GM19351 (cell line): Measurements from ENCODE around the gene ALDH6A1.

Experiments used
- ATAC-seq: cut with Tn5 transposase; IDR thresholded peaks from one replicate; pipeline ENCODE4 v1.9.1; 2021; ENCODE audit warnings: mild to moderate bottlenecking, moderate library complexity; ENCODE audit not compliant: unreplicated experiment

ALDH6A1 gene

DNA sequence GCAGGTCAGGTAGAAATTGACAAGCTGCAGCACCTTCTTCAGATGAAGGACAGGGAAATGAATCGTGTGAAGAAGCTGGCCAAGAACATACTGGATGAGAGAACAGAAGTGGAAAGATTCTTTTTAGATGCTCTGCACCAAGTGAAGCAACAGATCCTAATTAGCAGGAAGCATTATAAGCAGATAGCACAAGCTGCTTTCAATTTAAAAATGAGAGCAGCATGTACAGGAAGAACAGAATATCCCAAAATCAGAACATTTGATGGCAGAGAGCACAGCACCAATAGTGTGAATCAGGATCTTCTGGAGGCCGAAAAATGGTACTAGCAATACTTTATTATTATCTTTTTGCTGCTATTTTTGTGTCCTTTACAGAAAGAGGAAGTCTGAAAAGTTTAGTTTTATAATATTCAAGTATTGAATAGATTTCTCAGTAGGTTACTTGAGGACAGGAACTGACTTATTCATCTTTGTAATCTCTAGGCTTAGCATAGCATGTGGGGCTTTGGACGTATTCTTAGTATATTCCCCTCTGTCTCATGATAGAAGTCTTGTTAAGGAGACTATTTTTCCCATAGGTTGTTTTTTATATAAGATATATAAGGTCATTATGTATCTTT, 34.3 kb downstream of the ALDH6A1 start:
- ATAC-seq = no peak

- no peak for ATAC-seq
Observed at GRCh38 chr14:74048281-74048680, 36.0 kb downstream of the ALDH6A1 start.

DNA sequence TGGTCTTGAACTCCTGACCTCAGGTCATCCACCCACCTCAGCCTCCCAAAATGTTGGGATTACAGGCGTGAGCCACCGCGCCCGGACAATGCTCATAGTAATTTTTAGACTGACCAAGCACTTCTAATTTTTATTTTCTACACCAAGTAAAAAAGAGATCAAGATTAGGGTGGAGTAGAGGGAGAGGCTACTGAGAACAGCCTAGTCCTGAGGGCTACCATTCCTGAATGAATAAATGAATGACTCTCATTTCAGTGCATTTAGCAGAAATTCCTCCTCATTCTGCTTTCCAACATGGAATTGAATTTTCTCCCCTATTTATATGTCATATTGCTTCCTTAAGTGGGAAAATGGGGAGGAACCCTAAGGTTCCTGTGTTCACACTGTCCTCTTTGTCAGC, 38.7 kb downstream of the ALDH6A1 start:
- ATAC-seq = no peak

DNA sequence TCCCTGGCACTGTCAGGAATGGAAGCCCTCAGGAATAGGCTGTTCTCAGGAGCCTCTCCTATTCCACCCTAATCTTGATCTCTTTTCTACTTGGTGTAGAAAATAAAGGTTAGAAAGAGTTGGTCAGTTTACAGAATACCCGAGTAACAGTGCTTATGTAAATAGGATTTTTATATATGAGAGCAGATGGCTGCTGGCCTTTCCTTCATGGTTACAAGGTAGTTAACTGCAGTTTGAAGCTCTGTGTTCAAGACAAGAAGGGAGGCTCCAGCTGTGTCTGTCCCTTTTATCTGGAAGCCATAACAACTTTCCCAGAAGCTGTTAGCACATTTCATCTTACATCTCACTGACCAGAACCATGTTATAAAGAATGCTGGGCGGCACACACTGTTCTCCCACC, 42.0 kb downstream of the ALDH6A1 start:
- ATAC-seq = no peak

- ATAC-seq = no peak
Observed at GRCh38 chr14:74038020-74038859, 46.0 kb downstream of the ALDH6A1 start.

DNA sequence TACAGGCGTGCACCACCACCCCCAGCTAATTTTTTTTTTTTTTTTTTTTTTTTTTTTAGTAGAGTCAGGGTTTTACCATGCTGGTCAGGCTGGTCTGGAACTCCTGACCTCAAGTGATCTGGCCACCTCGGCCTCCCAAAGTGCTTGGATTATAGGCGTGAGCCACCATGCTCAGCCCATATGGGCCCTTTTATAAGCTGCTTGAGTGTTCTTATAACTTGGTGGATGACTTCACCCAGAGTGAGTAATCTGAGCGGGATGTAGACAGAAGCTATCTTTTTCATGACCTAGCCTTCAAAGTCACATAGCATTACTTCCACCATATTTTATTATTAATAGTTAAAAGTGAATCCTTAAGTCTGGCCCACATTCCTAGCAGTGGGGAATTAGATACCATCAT, 48.7 kb downstream of the ALDH6A1 start:
- no peak for ATAC-seq

- no peak for ATAC-seq
Observed at GRCh38 chr14:74034572-74034971, 49.7 kb downstream of the ALDH6A1 start.

DNA sequence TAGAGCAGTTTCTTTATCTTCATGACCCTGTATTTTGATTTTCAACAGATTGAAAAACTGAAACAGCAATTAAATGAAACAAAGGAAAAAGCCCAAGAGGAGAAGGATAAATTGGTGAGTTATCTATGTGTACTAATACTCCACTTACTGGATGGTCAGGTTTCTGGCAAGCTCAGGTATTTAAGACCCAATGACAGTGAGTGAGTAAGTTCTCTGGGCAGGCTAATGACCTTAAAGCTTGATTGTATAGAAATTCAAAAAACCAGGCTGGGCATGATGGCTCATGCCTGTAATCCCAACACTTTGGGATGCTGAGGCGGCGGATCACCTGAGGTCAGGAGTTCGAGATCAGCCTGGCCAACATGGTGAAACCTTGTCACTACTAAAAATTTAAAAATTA, 55.1 kb downstream of the ALDH6A1 start:
- ATAC-seq = no peak

DNA sequence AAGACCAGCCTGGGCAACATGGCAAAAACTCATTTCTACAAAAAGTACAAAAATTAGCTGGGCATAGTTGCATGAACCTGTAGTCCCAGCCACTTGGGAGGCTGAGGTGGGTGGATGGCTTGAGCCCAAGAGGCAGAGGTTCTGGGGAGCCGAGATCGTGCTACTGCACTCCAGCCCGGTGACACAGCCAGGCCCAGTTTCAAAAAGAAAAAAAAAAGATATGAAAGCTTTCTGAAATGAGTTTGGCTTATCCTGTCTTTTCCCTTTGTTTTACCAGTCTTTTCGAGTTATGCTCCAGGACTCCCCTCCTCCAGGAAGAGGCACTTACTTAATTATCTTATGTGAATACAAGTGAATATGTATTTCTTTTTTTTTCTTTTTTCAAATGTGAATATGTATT, 61.9 kb downstream of the ALDH6A1 start:
- no peak for ATAC-seq

DNA sequence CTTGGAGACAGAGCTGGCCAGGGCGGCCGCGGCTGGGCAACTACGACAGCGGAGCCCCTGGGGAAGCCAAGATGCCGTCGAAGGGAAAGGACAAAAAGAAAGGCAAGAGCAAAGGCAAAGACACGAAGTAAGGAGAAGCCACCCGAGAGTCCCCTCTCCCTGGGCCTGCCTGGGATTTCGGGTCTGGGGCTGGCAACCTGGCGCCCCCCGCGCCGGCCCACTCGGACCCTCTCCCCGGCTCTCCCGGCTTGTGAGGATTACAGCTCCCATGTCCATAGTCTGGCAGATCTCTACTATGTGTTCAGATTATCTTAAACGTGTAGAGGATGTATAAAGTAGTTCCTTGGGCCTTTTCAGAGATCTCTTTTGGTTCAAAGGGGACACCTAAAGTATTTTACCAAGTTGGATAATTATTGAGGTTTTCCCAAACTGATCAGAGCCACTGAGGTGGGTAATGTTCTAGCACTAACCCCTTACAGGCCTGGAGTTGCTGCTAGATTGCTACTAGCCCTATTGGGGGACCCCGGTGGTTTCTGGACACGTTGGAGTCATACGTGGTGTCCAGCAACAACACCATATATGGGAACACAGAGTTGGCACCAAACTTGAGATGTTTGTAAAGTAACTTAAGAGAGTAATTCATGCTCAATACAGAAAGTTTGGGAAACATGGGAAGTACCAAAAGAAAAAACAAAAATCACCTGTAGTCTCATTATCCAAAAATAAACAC, 64.7 kb downstream of the ALDH6A1 start:
- no peak for ATAC-seq

GRCh38 chr14:74018586-74019407, 65.5 kb downstream of the ALDH6A1 start, which contains the start of the genes BBOF1 and ENTPD5:
Gene BBOF1, plus strand, starts transcription at chr14:74019349. Its CDS starts 130 bp downstream, at chr14:74019479.
Gene ENTPD5, minus strand, starts transcription at chr14:74019288. Its CDS starts 31,186 bp downstream, at chr14:73988102.
- peak; percentile 90 for ATAC-seq

- ATAC-seq = no peak
Observed at GRCh38 chr14:74018174-74018585, 66.1 kb downstream of the ALDH6A1 start.

- no peak for ATAC-seq
Observed at GRCh38 chr14:74015963-74016362, 68.3 kb downstream of the ALDH6A1 start.

- no peak for ATAC-seq
Observed at GRCh38 chr14:74015176-74015575, 69.1 kb downstream of the ALDH6A1 start.

DNA sequence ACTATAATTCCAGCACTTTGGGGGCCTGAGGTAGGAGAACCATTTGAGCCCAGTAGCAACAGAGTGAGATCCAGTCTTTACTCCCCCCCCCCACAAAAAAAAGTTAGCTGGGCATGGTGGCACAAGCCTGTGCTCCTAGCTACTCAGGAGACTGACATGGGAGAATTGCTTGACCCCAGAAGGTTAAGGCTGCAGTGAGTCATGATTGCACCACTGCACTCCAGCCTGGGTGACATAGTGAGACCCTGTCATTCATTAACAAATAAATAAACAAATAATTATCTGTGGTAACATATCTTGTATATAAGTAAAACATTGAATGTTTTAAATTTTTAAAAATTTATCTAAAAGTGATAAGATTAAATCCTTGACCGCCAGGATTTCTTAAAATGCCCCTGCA, 70.0 kb downstream of the ALDH6A1 start:
- no peak for ATAC-seq

DNA sequence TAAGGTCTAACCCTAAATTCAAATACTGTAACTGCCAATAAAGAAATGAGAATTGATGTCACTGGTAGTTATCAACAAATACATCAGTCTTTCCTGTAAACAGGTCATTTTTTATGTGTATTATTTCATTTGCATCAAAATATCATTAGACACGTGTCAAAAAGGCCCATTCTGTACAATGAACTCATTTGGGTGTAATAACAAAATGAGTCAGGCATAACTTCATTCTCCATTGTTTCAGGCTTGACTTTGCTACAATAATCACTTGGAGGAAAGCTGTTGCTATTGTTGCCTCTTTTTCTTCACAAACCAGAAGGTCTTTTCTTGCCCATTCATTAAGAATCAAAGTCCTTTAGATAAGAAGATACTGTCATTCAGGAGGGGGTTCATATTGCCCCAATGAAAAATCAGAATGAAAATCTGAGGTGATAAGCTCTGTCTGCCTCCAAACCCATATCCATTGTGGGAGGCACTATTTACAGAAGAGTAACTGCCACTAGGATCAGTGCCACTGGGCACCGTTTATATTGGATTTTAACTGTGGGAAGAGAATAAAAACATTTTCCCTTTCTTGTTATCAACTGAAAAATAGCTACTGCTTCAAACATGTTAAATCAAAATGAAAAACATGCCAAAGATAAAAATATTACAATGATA, 75.3 kb downstream of the ALDH6A1 start:
- ATAC-seq = no peak
